ENCODE data around the gene SLC39A2.
"Not testable (repeated sequence)": the region's sequence is repeated elsewhere in the genome, so short reads cannot be mapped to it uniquely, and the experiment has no call there.

SLC39A2 gene

DNA sequence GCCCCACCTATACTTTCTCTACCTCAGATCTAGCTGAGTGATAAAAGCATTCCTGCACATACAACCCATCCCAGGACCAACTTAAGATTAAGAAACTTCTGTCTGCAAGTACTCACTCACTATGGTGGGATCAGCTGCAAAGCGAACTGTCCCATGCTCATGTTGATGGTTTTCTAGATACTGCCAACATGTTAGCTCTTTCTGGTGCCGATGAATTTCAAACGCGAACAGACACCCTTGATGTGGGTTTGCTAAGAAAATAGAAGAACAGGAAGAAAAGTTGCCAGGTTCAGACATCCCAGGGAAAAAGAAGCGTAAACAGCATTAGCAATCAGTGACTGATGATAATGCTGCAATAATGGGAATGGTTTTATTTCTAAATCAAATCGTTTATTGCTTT lies 1.5 kb upstream of the SLC39A2 start:
- DNase-seq, result no peak

DNA sequence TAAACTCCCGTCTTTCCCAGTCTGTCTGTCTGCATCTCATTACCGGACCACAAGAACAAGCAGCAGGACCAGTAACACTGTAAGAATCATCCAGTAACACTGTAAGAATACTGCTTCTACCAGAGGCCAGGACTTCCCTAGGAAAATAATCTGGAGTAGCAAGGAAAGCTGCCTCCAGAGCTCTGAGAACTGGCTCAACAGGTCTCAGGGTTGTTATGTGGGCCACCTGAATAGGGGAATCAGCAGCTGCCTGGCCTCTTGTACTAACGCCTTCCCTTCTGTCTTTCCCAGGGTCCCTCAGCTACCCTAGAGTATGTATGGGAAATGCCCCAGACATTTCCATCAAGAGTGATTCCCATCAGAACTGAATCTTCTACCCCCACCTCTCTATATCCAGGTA lies 954 bp upstream of the SLC39A2 start:
- no peak for DNase-seq

DNA sequence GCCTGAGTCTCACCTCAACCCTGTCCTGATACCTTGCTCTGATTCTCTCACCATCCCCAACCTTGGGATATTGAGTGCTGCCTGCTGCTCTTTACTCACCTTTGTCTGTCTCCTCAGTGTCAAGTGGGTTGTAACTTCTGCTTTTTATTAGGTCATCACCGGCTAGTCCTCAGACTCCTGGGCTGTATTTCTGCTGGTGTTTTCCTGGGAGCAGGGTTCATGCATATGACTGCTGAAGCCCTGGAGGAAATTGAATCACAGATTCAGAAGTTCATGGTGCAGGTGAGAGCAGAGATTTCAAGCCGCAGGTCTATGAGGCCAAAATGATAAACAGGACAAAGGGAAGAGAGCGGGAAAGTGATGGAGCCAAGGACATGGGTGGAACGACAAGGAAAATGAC lies 498 bp downstream of the SLC39A2 start:
- no peak for DNase-seq

DNA sequence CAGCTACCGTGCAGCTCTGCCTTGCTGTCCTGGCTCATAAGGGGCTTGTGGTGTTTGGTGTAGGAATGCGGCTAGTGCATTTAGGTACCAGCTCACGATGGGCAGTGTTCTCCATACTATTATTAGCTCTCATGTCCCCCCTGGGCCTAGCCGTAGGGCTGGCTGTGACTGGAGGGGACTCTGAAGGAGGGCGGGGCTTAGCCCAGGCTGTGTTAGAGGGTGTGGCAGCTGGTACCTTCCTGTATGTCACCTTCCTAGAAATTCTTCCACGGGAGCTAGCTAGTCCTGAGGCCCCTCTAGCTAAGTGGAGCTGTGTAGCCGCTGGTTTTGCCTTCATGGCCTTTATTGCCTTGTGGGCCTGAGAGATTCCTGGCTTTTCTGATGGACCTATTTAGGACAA lies 2.1 kb downstream of the SLC39A2 start:
- DNase-seq, result no peak

DNA sequence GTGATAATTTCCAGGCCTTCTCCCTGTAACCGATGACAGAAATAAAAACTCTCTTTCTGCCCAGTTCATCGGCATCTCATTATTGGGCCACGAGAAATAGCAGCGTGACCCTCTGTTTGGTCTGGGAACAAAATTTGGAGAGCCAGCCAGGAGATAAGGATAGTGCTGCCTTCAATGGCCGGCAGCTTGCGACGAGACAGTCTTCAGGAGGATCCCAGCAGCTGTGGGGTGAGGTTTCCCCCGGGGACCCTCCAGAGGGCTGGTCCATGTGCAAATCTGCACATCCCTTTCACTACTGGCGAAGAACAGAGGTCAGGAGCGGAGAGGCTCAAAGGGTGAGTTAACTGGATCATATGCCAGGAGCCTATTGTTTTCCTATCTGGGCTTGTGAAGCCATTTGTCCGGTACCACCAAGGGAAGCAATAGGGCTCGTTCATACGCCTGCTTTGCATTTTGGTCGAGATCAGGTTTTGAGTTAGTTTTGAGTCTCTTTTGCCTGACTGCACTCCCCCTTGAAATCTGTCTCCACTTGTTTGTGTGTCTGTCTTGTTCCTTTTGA lies 4.8 kb downstream of the SLC39A2 start:
- DNase-seq, result no peak

DNA sequence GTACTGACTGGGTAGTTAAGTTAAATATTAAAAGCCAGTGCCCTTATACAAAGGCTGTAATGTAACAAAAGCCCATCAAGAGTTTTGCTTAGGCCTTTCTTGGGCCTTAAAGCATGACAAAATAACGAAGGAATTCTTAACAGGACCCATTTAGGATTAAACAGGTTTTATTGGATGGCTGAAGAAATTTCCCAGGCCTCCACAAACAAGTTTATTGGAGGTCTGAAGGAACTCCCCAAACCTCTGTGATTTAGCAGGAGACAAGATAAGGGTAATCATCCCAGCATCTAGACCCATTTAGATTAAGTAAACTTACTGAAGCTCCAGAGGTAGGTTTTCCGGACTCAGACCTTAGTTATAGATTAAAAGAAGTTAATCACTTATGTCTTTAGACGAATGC lies 10.6 kb downstream of the SLC39A2 start:
- DNase-seq, result not testable (repeated sequence)

DNA sequence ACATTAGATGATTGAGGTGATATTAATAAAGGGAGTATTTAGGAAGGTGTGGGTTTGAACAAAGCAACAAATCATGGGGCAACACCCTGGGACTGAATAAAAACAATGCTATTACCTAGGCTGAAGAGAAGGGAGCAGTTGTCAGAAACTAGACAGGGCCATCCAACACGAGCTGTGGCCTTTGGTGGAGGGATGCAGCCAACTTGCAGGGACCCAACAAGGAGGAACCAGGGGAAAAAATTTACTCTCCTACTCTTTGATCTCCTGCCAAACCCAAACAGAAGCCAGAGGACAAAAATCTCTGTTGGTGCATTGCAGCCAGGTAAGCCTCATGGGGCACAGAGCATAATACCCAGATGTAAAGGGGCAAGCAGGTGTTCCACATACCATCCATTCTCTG lies 12.0 kb downstream of the SLC39A2 start:
- no peak for DNase-seq

DNA sequence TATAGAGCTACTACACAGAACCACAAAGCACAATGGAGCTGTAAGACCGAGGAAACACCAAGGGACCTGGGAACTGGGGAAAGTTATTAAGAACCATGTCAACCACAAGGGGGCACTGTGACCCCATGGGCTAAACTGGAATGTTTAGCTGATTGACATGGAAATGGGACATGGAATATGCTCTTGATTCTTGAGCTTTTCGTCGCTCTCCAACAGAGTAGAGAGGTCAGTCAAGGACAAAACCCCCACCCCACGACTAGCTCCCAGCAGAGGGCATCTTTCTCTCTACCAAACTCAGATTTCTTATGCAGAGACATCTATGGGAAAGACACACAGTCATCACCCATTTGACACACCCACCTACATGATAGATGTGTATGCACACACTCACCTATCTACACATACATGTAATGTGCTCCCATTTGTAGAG lies 15.7 kb downstream of the SLC39A2 start:
- DNase-seq, result peak; percentile 91

DNA sequence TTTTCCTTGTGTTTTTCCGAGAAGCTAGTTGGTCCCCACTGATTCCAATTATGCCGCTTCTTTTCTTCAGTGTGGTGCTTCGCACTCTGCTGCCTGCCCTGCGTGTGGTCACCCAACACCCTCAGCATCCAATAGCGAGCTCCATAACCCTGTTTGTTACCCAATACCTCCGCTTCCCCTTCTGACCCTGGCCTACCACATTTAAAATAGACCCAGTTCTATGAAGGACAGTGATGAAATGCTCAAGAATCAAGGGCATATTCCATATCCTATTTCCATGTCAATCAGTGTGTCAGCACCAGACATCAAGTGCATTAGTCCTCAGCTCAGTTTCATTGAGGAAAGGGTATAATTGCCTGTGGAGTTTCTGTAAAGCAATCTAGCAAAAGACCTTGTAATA lies 16.2 kb downstream of the SLC39A2 start:
- no peak for DNase-seq

DNA sequence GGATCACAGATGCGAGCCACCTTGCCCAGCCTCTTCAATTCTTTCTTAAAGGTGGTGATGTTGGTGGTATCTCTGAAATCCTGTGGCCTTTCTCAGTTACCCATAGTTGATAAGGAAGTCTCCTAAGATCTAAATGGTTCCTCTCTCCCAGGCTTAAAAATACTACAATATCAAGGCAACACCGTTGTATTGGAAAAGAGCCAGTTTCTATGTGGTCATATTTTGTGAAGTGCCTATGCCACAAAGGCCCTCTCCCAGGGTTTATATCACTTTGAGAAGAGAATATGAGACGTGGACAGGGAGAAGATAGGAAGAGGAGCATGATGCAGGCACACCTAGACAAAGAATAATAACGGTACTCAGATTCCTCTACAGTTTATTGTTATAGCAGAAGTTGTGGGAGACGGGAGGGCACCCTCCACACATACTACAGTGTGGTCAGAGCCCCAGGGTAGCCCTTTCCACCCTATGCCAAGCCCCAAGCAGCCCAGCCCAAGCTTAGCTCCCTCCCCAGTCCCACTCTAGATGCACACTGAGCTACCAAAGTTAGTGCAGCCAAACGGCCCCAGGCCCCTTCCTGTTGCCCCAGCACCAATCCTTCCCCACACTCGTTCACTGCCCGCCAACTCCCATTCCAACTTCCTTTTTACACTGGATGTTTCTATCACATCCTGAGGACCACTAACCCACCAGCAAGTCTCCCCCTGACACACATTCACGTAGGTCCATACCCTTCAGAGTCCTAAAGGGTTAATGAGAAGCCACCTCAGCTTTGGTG lies 17.5 kb downstream of the SLC39A2 start:
- no peak for DNase-seq

DNA sequence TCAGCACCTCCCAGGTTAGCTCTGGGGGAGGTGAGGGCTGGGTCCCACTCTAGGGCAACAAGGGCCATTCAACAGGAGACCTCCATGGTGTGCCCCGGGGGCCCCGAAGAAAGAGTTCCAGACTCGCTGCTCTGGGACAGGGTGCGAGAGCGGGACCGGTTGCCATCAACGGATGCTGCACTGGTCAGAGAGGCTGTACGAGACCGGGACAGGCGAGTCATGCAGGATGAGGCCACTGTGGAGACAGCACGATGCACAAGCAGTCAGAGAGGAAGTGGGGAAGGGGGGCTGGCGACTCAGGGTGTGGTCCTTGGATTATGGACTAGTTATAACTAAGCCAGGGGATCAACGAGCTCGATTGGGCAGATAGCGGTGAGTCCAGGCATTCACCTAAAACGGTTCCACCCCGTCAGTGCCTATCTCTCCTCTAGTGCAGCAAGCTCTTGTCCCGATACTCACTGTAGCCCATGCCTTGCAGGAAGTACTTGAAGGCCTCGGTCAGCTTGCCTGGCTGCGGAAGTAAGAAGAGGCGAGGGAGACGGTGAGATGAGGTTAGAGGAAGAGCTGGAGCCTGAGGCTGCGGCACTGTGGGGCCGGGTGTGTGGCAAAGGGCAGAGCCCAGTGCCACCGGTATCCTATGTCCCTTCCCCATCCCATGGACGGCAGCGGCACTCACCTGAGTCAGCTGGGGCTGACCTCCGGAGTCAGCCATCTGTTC lies 18.6 kb downstream of the SLC39A2 start:
- DNase-seq, result no peak

DNA sequence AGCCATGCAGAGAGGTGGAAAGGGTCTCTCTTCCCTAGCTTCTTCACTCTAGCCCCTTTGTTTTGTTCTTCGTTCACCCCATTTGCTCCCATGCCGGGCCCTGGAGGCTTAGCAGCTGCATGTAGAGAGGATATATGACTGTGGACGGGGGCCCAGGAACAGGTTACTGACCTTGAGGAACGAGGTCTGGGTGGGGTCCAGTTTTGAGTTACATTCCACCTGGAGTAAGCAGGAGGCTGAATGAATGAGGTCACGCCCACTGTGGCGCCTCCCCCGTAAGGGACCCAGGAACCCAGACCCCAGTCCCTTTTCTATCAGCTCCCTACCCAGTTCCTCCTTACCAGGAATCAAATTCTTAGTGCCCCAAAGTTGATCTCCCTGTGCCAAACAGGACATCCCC lies 19.2 kb downstream of the SLC39A2 start:
- DNase-seq, result no peak

DNA sequence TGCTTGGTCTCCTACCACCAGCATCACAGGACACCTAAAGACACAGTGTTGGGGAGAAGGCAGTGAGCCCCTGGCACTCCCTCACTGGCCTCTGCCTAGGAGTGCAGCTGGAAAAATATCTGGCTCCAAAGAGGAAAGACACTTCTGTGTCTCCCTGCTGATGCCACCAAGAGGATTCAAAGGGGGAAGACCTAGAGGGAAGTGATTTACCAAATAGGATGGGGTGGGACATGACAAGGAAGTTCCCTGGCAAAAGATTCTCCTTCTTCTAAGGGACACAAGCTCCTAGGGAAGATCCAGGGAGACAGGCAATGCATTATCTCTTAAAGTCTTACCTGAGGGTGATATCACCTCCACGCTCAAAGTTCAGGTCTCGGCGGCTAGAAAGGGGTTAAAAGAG lies 19.7 kb downstream of the SLC39A2 start:
- DNase-seq, result no peak

DNA sequence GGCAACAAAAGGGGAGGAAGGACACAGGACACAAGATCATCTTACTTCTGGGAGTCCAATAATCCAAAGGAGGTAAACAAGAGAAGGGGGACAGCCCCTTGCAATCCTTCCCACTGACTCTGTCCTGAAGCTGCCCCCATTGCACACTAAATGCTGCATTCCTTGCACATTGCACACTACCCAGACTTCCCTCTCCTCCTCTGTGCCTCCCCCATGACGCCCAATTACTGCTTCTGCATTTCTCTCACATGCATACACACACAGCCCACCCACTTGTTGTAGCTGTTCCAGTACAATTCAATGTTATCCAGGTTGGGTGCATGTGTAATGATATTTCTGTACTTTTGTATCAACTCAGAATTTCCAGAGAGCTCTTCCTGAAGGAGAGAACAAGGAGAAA lies 20.3 kb downstream of the SLC39A2 start:
- no peak for DNase-seq

DNA sequence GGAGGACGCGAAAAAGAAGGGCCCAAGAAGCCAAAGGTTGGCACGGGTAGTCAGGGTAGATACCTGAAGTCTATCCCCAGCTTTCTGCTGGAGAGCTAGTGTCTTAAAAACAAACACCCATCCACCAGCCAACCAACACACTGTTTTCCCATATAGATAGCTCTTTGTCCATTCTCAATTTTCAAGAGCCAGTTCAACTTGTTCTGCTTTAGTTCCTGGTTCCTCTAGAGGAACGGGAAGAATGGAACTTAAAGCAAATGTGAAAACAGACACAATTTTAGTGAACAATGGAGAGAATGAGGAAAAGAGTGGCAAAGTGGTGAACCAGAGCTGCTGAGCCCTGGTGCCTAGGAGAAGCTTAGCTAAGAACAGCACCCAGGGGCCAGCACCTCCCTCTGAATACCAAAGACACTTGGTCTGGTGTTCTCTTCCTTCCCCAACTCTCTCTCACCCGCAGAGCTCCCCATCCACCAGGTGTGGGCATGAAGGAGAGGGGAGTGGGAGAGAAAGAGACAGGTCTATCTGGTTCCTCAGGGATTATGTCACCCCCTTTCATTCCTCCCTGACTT lies 22.0 kb downstream of the SLC39A2 start:
- DNase-seq, result no peak

DNA sequence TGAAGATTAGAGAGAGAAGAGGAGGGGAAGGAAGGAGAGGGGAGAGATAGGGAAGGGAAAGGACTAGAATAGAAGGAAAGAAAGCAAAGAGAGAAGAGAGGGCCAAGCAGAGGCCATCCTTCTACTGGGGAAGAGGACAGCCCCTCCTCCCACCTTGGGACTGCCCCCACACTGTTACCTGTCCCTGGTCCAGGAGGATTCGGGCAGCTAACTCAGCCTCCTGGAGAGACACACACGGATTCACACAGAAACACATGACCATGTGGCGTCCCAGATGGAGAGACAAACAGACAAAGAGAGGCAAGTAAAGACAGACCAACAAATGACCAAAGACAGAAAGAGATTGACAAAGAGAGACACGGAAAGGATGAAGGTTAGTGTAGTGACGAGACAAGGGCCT lies 23.6 kb downstream of the SLC39A2 start:
- no peak for DNase-seq

DNA sequence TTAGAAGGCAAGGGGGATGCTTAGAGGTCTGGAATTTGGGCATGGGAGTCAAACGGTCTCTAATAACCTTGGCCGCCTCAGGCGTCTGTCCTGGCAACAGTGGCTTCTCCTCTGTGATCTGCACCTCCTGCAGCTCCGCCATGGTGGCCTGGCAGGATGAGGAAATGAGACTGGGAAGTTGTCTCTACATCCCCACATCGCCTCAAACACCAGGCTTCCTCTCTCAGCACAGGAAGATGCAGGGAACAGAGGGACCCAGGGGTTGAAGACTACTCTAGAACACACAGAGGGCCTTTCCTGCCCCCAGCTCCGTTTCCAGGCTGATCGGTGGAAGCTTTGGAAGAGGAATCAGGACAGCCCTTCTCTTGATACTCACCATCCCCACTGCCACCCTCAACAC lies 24.1 kb downstream of the SLC39A2 start:
- DNase-seq, result no peak

DNA sequence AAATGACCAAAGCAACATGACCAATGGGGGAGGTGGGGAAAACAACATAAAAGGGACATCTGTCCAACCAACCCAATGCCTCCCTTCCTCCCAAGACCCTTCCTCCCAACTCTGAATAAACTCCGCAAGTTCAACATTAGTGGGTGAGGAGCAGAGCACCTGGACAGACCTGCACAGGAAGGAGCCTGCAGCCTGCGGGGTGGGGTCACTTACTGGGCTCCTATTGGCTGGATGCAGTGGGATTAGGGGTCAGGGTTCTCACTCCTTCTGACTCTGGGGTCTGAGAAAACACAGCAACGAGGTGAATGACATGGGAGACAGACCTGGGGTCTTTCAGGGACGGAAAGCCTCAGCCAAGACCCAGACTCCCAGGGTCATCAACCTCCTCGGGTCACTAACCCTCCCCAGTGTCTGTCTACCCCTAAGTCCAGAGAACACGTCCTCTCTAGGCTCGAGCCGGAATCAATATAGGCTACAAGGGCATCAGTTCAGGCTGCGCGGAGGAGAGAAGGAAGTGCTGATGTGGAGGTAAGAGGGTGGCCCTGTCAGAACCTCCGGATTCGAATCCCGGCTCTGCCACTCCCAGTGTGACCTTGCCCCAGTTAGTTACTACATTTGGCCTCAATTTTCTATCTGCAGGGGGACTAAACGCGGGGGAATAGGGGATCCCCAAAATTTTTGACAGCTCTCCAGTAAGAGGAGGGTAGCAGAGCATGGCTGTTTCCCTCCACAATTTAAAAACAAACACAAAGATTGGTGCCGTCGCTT lies 24.9 kb downstream of the SLC39A2 start:
- DNase-seq, result no peak

DNA sequence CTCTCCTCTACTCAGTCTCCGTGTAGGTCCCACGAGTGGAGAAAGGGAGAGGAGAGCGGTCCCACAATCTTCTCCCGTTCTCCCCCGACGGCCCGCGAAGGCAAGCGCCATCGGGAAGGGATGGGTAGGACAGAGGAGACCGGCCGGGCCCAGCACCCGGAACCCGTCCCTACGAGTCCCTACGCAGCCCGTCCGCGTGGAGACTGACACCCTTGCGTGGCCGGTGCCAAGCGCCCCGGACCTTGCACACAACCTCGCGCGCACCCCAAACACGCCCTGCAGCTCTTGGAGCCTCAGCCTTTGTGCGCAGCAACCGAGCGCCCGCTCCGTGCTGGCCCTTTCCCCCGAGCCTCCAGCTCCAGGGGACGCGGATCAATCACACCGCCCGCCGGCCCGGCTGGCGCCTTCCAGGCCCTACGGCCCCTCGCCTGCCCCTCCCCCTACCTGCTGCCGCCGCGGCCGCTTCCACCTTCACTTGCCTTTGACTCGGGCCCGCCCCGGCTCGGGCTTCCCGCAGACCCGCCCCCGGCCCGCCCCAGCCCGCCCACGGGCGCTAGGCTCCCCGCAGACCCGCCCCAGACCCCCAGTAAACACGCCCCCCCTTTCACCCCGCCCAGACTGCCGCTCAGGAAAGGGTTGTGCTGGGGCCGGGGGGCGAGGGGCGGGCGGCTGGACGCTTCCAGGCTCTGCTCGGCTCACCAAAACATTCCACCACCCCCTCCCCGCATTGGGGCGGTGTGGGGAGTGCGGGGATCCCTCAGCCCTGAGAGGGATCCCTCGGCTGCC lies 25.7 kb downstream of the SLC39A2 start, which contains the start of gene NDRG2:
Gene NDRG2 (minus strand): TSS at position 477 of the 786 bp plus-strand sequence. CDS start 1,746 bp downstream, outside the sequence.
- DNase-seq, result peak; percentile 60

DNA sequence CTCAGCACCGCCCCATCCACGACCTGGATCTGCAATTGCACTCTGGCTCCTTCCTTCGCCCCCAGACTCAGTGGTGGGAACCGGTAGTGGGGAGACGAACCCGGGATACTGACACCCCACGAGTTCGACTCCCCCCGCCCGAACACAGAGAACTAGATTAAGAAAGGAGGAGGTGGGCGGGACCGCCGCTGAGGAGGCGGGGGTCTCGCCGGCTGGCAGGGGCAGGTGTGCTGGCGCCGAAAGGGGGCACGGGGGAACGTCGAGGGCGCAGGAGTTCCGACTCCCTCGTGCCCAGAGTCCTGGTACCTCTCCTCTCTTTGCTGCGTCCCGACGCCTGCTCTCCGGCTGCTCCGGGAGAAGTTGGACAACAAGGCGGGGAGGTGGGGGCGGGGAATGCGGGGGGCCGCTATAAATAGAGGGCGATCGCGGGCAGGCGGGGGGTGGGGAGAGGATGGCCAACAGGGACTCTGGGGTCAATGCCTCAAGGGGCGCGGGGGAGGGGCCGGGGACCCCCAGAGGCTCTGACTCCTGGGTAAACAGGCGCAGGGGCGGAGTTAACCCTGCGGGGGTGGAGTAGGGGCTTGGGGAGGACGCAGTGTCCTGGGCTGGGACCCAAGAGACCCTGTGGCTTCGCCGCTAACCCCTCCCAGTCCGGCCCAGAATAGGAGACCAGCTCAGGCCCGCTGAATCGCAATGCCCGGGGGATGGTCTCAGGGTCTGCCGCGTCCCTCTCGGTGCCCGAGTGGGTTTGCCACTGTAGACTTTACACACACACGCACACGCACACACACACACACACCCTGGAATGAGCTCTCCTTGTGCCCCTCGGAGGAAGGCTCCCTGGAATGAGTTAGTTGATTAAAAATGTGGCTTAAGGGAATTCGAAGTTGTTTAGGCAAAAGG lies 26.5 kb downstream of the SLC39A2 start:
- no peak for DNase-seq

All from DMS79 treated with DMSO at 0.1 percent for 48 hours (cell line).